Uterus (tissue), 4 donors: ENCODE data around the gene CLEC19A. TPM values are rescaled to one million over a fixed set of nuclear protein-coding genes. Genes with fewer than 3 reads are reported as not detected.

ENCODE experiments used
- DNase-seq, 2 donors: peaks; one replicate each; pipeline ENCODE4 v3.0.0-alpha.2; 2019 to 2020
- H3K27ac ChIP-seq, 2 donors: fragments of 200-600 bp; sonication (generic); 1 replicate in 1 of 2; 2 replicates in 1 of 2; pipeline ENCODE4 v1.5.1; 2016 to 2018
- H3K27me3 ChIP-seq, 2 donors: fragments of 200-600 bp; sonication (generic); one replicate each; pipeline ENCODE4 v1.5.1; 2018 to 2019; ENCODE audit warnings: control low read depth in 1 of 2
- H3K36me3 ChIP-seq, 2 donors: fragments of 200-600 bp; sonication (generic); one replicate each; pipeline ENCODE4 v1.5.1; 2019; ENCODE audit warnings: control low read depth in 1 of 2
- H3K4me1 ChIP-seq, 2 donors: fragments of 200-600 bp; sonication (generic); one replicate each; pipeline ENCODE4 v1.5.1; 2018 to 2019; ENCODE audit warnings: control low read depth in 1 of 2
- H3K4me3 ChIP-seq, 2 donors: fragments of 200-600 bp; sonication (generic); 1 replicate in 1 of 2; 2 replicates in 1 of 2; pipeline ENCODE4 v1.5.1; 2018 to 2019; ENCODE audit warnings: mild to moderate bottlenecking in 1 of 2
- H3K9me3 ChIP-seq, 2 donors: fragments of 200-600 bp; sonication (generic); one replicate each; pipeline ENCODE4 v1.5.1; 2019; ENCODE audit warnings: control low read depth in 1 of 2
- CTCF ChIP-seq, 4 experiments: fragments of 200-600 bp in 2 of 4; fragments of 450-650 bp in 2 of 4; sonication (generic) in 2 of 4; IDR thresholded peaks; one replicate each; pipeline ENCODE4 v1.5.1; 2016 to 2019; ENCODE audit warnings: antibody characterized with exemption in 4 of 4, mild to moderate bottlenecking in 2 of 4, moderate library complexity in 1 of 4
- POLR2A ChIP-seq, 2 donors: fragments of 450-650 bp; IDR thresholded peaks; one replicate each; pipeline ENCODE4 v1.6.1; 2016; ENCODE audit warnings: antibody characterized with exemption in 2 of 2, mild to moderate bottlenecking in 1 of 2, moderate library complexity in 1 of 2
- intact Hi-C: fragments of 100-400 bp; cut with DNase I; formaldehyde crosslinking; loops from one replicate; pipeline ENCODE4 v1.15.1; 2023; ENCODE audit warnings: low total_unique reads
- total RNA-seq, 4 donors: library from RNA; depleted of rRNA in 3 of 4; stranded (reverse); fragments of >200 nt in 3 of 4; gene quantifications; one replicate each; pipeline versions ENCODE4 v1.1.0 to v1.2.4, GENCODE V29; 2014 to 2023
- donor health status: DM: yes; HTN: yes; CAD: no.

Gene CLEC19A
- total RNA-seq, 4 donors from 2014 or later, result not detected

- Histone ChIP-seq H3K27me3 (no peaks in the 10 kb centered on the region), H3K27ac (no peak overlapping the region), H3K9me3 (no peaks in the 10 kb centered on the region), H3K4me1 (no peaks in the 10 kb centered on the region), H3K4me3 (no peak overlapping the region), H3K36me3 (no peaks in the 10 kb centered on the region)
- TF ChIP-seq CTCF (IDR thresholded peaks at IDR 0.05) (no peak), POLR2A (IDR thresholded peaks at IDR 0.05) (no peak)
- DNase-seq, result no peak
- intact Hi-C loops, result no loop called here
Measured at GRCh38 chr16:19269098-19269497, 16.4 kb upstream of the CLEC19A start.

- no peak for TF ChIP-seq CTCF (IDR thresholded peaks at IDR 0.05)
- TF ChIP-seq POLR2A (IDR thresholded peaks at IDR 0.05), result no peak
- H3K4me1 ChIP-seq, result no peaks in the 10 kb centered on the region
- no peak overlapping the region for H3K4me3 ChIP-seq
- H3K36me3 ChIP-seq, result no peaks in the 10 kb centered on the region
- DNase-seq, result no peak
- H3K27ac ChIP-seq, result no peak overlapping the region
- H3K27me3 ChIP-seq, result no peaks in the 10 kb centered on the region
- no peaks in the 10 kb centered on the region for H3K9me3 ChIP-seq
- intact Hi-C loops, result no loop called here
Measured at GRCh38 chr16:19274165-19274797, 11.2 kb upstream of the CLEC19A start.

GRCh38 chr16:19278403-19278802 is 7.1 kb upstream of the CLEC19A start:
- intact Hi-C loops, result no loop called here
- H3K27ac ChIP-seq, result no peak overlapping the region
- no peak overlapping the region for H3K4me3 ChIP-seq
- H3K4me1 ChIP-seq, result no peaks in the 10 kb centered on the region
- no peaks in the 10 kb centered on the region for H3K27me3 ChIP-seq
- H3K36me3 ChIP-seq, result no peaks in the 10 kb centered on the region
- TF ChIP-seq POLR2A (IDR thresholded peaks at IDR 0.05), result no peak
- no peak for DNase-seq
- no peaks in the 10 kb centered on the region for H3K9me3 ChIP-seq

GRCh38 chr16:19281246-19281645 is 4.3 kb upstream of the CLEC19A start:
- Histone ChIP-seq H3K4me3 (no peak overlapping the region), H3K27me3 (no peaks in the 10 kb centered on the region), H3K4me1 (no peaks in the 10 kb centered on the region), H3K9me3 (no peaks in the 10 kb centered on the region), H3K27ac (no peak overlapping the region), H3K36me3 (no peaks in the 10 kb centered on the region)
- TF ChIP-seq POLR2A (IDR thresholded peaks at IDR 0.05) (no peak), CTCF (IDR thresholded peaks at IDR 0.05) (no peak)
- DNase-seq, result no peak
- intact Hi-C loops, result no loop called here

DNA sequence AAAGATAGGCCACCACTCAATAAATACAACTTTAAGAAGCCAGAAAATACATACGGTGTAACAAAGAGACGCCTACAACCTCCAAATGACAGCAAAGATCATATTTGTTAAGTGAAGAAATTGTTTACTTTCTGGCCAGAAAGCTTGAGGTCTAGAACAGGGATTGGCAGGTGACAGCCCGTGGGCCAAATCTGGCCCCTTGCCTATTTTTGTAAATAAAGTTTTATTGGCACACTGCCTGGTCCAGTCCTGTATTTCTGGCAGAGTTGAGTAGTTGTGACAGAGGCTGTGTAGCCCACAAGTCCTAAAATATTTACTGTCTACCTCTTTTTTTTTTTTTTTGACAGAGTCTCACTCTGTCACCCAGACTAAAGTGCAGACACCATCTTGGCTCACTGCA is 3.4 kb upstream of the CLEC19A start:
- Histone ChIP-seq H3K9me3 (no peaks in the 10 kb centered on the region), H3K4me1 (no peaks in the 10 kb centered on the region), H3K4me3 (no peak overlapping the region), H3K36me3 (no peaks in the 10 kb centered on the region), H3K27me3 (no peaks in the 10 kb centered on the region), H3K27ac (no peak overlapping the region)
- no peak for DNase-seq
- intact Hi-C loops, result no loop called here
- no peak for TF ChIP-seq CTCF (IDR thresholded peaks at IDR 0.05)
- no peak for TF ChIP-seq POLR2A (IDR thresholded peaks at IDR 0.05)

DNA sequence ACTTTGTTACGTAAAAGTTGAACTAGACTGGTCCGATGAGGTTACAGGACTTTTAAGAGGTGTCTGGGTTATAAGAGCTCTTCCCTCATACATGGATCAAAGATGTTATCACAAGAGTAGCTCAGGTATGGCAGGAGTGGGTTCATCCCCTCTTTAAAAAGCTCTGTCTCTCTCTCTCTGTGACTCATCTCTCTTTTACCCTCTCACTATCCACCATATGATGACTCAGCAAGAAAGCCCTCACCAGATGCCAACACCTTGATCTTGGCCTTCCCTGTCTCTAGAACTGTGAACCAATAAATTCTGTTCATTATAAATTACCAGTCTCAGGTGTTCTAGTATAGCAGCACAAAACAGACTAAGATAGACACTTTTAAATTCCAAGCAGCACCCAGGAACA is 1.9 kb upstream of the CLEC19A start:
- TF ChIP-seq POLR2A (IDR thresholded peaks at IDR 0.05), result no peak
- no peak for TF ChIP-seq CTCF (IDR thresholded peaks at IDR 0.05)
- Histone ChIP-seq H3K4me1 (no peaks in the 10 kb centered on the region), H3K27ac (no peak overlapping the region), H3K27me3 (no peaks in the 10 kb centered on the region), H3K36me3 (no peaks in the 10 kb centered on the region), H3K9me3 (no peaks in the 10 kb centered on the region), H3K4me3 (no peak overlapping the region)
- no peak for DNase-seq
- intact Hi-C loops, result no loop called here
